Muscle layer of colon (tissue), 2 donors: Measurements from ENCODE around the gene PRSS8.
"Not testable (repeated sequence)": the region's sequence is repeated elsewhere in the genome, so short reads cannot be mapped to it uniquely, and the experiment has no call there.

Experiments
- H3K27ac ChIP-seq: one replicate; pipeline ENCODE4 v1.7.0; 2013; ENCODE audit warnings: low read depth, mild to moderate bottlenecking, low read length, moderate library complexity
- H3K27me3 ChIP-seq, 2 donors: one replicate each; pipeline ENCODE4 v1.7.0; 2013; ENCODE audit warnings: low read length in 2 of 2, mild to moderate bottlenecking in 2 of 2; ENCODE audit not compliant: insufficient read depth in 2 of 2, control insufficient read depth in 1 of 2
- H3K36me3 ChIP-seq: one replicate; pipeline ENCODE4 v1.7.0; 2013; ENCODE audit warnings: mild to moderate bottlenecking, low read length; ENCODE audit not compliant: insufficient read depth
- H3K4me1 ChIP-seq: one replicate; pipeline ENCODE4 v1.7.0; 2013; ENCODE audit warnings: mild to moderate bottlenecking, low read length; ENCODE audit not compliant: insufficient read depth
- H3K4me3 ChIP-seq, 2 donors: one replicate each; pipeline ENCODE4 v1.7.0; 2013; ENCODE audit warnings: low read length in 2 of 2, low read depth in 1 of 2, mild to moderate bottlenecking in 1 of 2, moderate library complexity in 1 of 2
- H3K9ac ChIP-seq: one replicate; pipeline ENCODE4 v1.7.0; 2013; ENCODE audit warnings: low read length
- H3K9me3 ChIP-seq: one replicate; pipeline ENCODE4 v1.7.0; 2013; ENCODE audit warnings: mild to moderate bottlenecking, low read length
- donor health status: abdominal sarcoma.
- donor health status: Adenocarcinoma of cecum.

The PRSS8 gene

GRCh38 chr16:31135535-31136286 is at the start of gene PRSS8:
PRSS8 (minus strand) TSS chr16:31135727; CDS start chr16:31135498, 229 bp downstream.
- no peak within 1 kb of the TSS for H3K27ac ChIP-seq
- no peak within 1 kb of the TSS for H3K4me3 ChIP-seq
- no peak within 1 kb of the TSS for H3K9ac ChIP-seq
- peaks cover 7% of the 10 kb centered on the region for H3K4me1 ChIP-seq
- H3K36me3 ChIP-seq = peaks cover 19% of the 10 kb centered on the region
- H3K27me3 ChIP-seq = peaks cover 0 to 12% of the 10 kb centered on the region in 2 donors
- no peaks in the 10 kb centered on the region for H3K9me3 ChIP-seq

GRCh38 chr16:31184888-31185287 is 49.4 kb upstream of the PRSS8 start:
- Histone ChIP-seq H3K9ac (no peak overlapping the region), H3K27ac (no peak overlapping the region), H3K4me3 (no peak overlapping the region), H3K36me3 (peaks cover 71% of the 10 kb centered on the region), H3K27me3 (no peaks in the 10 kb centered on the region), H3K9me3 (no peaks in the 10 kb centered on the region), H3K4me1 (peaks cover 29% of the 10 kb centered on the region)

- Histone ChIP-seq H3K9me3 (no peaks in the 10 kb centered on the region), H3K27ac (no peak overlapping the region), H3K36me3 (peaks cover 60% of the 10 kb centered on the region), H3K4me1 (peaks cover 34% of the 10 kb centered on the region), H3K4me3 (no peak overlapping the region), H3K27me3 (no peaks in the 10 kb centered on the region), H3K9ac (no peak overlapping the region)
These were observed 48.2 kb upstream of the PRSS8 start for GRCh38 chr16:31183432-31184428.

- Histone ChIP-seq H3K27ac (no peak overlapping the region), H3K27me3 (no peaks in the 10 kb centered on the region), H3K4me1 (peaks cover 35% of the 10 kb centered on the region), H3K9ac (no peak overlapping the region), H3K9me3 (no peaks in the 10 kb centered on the region), H3K4me3 (peak overlapping the region in 1 of 2 donors; percentile 36), H3K36me3 (peaks cover 49% of the 10 kb centered on the region)
These were observed 46.9 kb upstream of the PRSS8 start for GRCh38 chr16:31182391-31182790.

GRCh38 chr16:31181102-31181830 is 45.7 kb upstream of the PRSS8 start:
- H3K4me3 ChIP-seq = peak overlapping the region; percentile 65 to 92
- peaks cover 37% of the 10 kb centered on the region for H3K36me3 ChIP-seq
- peaks cover 35% of the 10 kb centered on the region for H3K4me1 ChIP-seq
- no peaks in the 10 kb centered on the region for H3K27me3 ChIP-seq
- H3K9ac ChIP-seq = peak overlapping the region; percentile 35
- no peaks in the 10 kb centered on the region for H3K9me3 ChIP-seq
- peak overlapping the region; percentile 88 for H3K27ac ChIP-seq

- Histone ChIP-seq H3K9ac (peak within 1 kb of the TSS; percentile 99), H3K4me3 (peak within 1 kb of the TSS; percentile 65 to 92), H3K36me3 (peaks cover 24% of the 10 kb centered on the region), H3K27me3 (no peaks in the 10 kb centered on the region), H3K4me1 (peaks cover 35% of the 10 kb centered on the region), H3K27ac (peak within 1 kb of the TSS; percentile 88), H3K9me3 (no peaks in the 10 kb centered on the region)
These were observed 44.4 kb upstream of the PRSS8 start, which contains the start of gene FUS for GRCh38 chr16:31179747-31180459. FUS (plus strand) TSS chr16:31180139; CDS start chr16:31180215, 76 bp downstream.

- peaks cover 35% of the 10 kb centered on the region for H3K4me1 ChIP-seq
- H3K9me3 ChIP-seq = no peaks in the 10 kb centered on the region
- H3K27me3 ChIP-seq = no peaks in the 10 kb centered on the region
- peak overlapping the region; percentile 99 for H3K9ac ChIP-seq
- peaks cover 19% of the 10 kb centered on the region for H3K36me3 ChIP-seq
- peak overlapping the region; percentile 65 to 92 for H3K4me3 ChIP-seq
- H3K27ac ChIP-seq = peak overlapping the region; percentile 88
These were observed 43.8 kb upstream of the PRSS8 start for GRCh38 chr16:31179219-31179746.

GRCh38 chr16:31177136-31177535 is 41.6 kb upstream of the PRSS8 start:
- Histone ChIP-seq H3K9ac (no peak overlapping the region), H3K36me3 (no peaks in the 10 kb centered on the region), H3K27ac (no peak overlapping the region), H3K4me1 (peaks cover 15% of the 10 kb centered on the region), H3K27me3 (no peaks in the 10 kb centered on the region), H3K9me3 (no peaks in the 10 kb centered on the region), H3K4me3 (no peak overlapping the region)

- not testable (repeated sequence) for H3K36me3 ChIP-seq, H3K27ac ChIP-seq, H3K4me3 ChIP-seq
These were observed 34.5 kb upstream of the PRSS8 start for GRCh38 chr16:31170048-31170447.

GRCh38 chr16:31168848-31169247 is 33.3 kb upstream of the PRSS8 start:
- H3K4me3 ChIP-seq = no peak overlapping the region
- no peaks in the 10 kb centered on the region for H3K4me1 ChIP-seq
- no peaks in the 10 kb centered on the region for H3K36me3 ChIP-seq
- no peak overlapping the region for H3K9ac ChIP-seq
- no peaks in the 10 kb centered on the region for H3K9me3 ChIP-seq
- no peaks in the 10 kb centered on the region for H3K27me3 ChIP-seq
- no peak overlapping the region for H3K27ac ChIP-seq

More at GRCh38 chr16:31170048-31170447, 34.5 kb upstream of the PRSS8 start:
- H3K4me1 ChIP-seq, H3K9ac ChIP-seq, H3K27me3 ChIP-seq, H3K9me3 ChIP-seq: not testable (repeated sequence)
